Cortex of kidney (tissue), 1 donor: ENCODE data around the gene GPR17.

ENCODE experiments used
- DNase-seq: peaks from one replicate; lab custom pipeline; 2025; lab: John Stamatoyannopoulos, UW

Gene GPR17

DNA sequence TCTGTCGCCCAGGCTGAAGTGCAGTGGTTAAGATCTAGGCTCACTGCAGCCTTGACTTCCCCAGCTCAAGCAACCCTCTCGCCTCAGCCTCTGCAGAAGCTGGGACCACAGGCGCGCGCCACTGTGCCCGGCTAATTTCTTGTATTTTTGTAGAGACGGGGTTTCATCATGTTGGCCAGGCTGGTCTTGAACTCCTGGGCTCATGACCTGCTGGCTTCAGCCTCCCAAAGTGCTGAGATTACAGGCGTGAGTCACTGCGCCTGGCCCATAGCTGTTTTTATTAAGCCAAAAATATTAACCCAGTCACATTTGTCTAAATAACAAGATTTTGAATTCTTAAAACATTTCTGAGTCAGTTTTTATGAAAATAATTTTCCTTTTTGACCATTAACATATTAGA lies 49.0 kb downstream of the GPR17 start:
- no peak for DNase-seq

DNA sequence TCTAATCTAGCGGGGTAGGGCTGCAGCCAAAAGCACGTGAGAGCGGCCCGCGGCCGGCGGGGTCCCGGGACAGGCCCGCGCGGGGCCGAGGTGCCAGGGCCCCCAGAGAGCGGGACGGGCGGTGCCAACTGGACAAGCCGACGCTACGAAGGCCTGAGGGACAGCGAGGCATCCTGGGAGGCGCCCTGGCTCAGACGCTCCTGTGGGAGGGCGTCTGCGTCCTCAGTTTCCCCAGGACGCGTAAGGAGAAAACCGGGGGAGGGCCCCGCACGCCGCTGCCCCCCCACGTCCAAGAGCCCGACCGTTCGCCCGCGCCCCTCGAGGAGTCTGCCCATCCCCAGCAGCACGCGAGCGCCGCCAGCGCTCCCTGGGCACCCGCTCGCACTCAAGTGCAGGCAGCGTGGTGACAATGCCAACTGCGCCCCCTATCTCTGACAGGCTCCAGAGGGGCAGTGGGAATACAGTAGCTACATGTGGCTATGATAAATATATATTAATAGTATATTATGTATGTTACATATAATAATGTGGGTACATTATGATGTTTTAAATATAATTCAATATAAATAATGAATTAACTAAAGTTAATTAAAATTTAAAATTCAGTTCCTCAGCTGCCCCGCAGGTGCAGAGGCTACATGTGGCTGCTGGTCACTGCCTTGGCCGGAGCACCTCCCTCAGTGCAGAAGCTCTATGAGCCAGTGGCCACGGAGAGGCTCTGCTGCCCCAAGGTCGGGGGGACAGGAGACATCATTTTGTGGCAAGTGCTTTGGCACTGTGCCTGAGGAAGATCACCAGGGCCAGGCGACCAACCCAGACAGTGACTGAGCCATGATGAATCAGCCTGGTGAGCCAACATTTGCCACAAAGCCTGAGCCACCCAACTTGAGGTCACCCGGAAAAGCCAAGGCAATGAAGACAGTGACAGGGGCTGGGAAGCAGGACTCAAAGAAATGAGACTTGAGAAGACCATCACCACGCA lies 49.8 kb downstream of the GPR17 start:
- DNase-seq = no peak

DNA sequence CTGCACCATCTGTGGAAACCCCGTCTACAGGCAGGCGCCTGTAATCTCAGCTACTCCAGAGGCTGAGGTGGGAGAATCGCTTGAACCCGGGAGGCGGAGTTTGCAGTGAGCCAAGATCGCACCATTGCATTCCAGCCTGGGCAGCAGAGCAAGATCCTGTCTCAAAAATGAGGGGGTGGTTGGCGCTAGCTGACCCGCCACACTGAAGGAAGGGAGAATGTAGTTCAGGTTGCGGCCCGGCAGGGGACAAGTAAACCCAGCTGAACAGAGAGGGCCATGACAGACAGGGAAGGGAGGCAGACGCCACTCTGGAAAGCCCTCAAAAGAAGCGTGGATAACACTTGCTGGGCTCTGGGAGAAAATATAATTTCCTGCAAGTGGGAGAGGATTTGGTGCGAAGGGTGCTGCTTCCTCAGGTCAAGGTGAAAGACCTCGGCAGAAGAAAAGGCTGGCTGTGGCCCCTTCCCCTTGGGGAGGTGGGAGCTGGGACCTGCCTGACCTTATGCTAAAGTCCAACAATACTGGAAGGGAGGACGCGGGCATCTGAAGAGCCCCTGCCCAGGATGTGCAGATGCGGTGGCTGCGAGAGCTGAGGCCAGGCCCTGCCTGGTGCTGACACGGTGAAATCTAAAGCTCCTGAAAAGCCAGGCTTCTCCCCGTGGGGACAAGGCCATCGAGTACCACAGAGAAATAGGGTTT lies 51.7 kb downstream of the GPR17 start:
- no peak for DNase-seq

- DNase-seq = no peak
Measured at GRCh38 chr2:127698553-127699355, 52.8 kb downstream of the GPR17 start.

DNA sequence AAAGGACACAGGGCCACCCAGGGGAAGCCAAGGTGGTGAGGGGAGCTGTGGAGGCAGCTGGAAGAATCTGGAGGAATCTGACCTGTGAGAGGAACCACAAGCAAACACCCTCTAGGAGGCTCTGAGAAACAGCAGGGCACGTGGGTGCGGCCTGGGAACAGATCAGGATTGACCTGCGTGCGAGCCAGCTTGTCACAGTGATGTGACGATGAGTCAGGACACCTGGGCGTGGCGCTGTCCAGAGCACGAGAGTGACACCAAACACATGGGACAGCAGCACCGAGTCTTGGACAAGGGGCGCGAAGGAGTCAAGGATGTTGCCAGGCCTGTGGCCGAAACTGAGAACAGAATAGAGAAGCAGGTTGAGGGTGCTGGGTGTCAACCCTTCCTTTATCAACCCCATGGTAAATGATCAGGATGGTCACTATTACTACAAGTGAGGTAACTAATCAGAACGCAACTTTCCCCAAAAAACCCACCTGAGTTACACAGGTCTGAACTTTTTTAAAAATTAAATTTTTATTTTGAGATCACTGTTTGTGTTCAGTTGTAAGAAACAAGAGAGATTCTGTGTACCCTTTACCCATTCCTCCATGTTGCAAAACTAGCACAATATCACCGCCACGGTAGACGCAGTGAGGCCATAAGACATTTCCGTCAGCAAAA lies 54.7 kb downstream of the GPR17 start:
- DNase-seq = no peak

- DNase-seq = no peak
Measured at GRCh38 chr2:127701193-127701650, 55.3 kb downstream of the GPR17 start, which contains the start of gene SFT2D3. SFT2D3 (plus strand) TSS chr2:127701497; CDS start chr2:127701529, 32 bp downstream.

GRCh38 chr2:127701651-127702394 lies 55.9 kb downstream of the GPR17 start:
- no peak for DNase-seq
